Frontal cortex (tissue), 4 donors: ENCODE data around the gene RHEBL1. TPM values are rescaled to one million over a fixed set of nuclear protein-coding genes. Genes with fewer than 3 reads are reported as not detected.
A peak's percentile ranks its signal among the peaks of the same experiment; 100 is the strongest.

Source experiments
- DNase-seq, 2 donors: peaks; one replicate each; pipeline ENCODE4 v3.0.0; 2012; ENCODE audit warnings: low spot score in 2 of 2
- FAIRE-seq: peaks from 2 replicates; lab custom pipeline; 2012; peaks lifted over from hg19 to GRCh38; lab: Jason Lieb, UNC
- total RNA-seq: library from RNA; depleted of rRNA; stranded (reverse); fragments of >200 nt; gene quantifications from one replicate; pipeline ENCODE4 v1.2.3, GENCODE V29; 2014
- donor health status: control.
- donor health status: control.
- donor health status: control.

Gene RHEBL1
- total RNA-seq, 1 donor from 2014 or later, result 1.2 TPM

- FAIRE-seq (no peak), DNase-seq (no peak)
Observed at GRCh38 chr12:49026101-49026500, 43.7 kb downstream of the RHEBL1 start.

GRCh38 chr12:49025463-49025862, 44.3 kb downstream of the RHEBL1 start:
- FAIRE-seq, result no peak
- DNase-seq, result no peak

- FAIRE-seq (no peak), DNase-seq (no peak)
Observed at GRCh38 chr12:49024543-49024942, 45.2 kb downstream of the RHEBL1 start.

DNA sequence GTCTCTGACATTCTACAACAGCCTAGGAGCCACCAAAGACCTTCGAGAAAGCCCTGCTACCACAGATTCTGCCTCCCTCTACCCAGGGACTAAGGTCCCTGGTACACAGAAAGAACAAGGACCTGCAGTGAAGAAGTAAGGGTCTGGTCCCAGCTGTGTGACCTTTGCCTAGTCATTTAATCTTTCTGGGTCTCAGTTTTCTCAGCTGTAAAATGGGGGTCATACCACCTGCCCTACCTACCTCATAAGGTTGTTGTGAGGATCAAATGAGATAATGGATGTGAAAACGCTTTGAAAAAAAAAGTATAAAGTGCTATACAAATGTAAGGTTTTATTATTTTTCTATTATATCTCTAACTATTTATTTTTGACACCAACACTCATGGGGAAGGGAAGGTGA, 46.0 kb downstream of the RHEBL1 start:
- DNase-seq (no peak), FAIRE-seq (no peak)

- no peak for FAIRE-seq
Observed at GRCh38 chr12:49022558-49023178, 47.1 kb downstream of the RHEBL1 start.

GRCh38 chr12:49021292-49021915, 48.4 kb downstream of the RHEBL1 start:
- no peak for FAIRE-seq
- no peak for DNase-seq

More at GRCh38 chr12:49022558-49023178, 47.1 kb downstream of the RHEBL1 start:
- DNase-seq, result no peak

- no peak for DNase-seq
- FAIRE-seq, result no peak
Observed at GRCh38 chr12:49020441-49020840, 49.3 kb downstream of the RHEBL1 start.

GRCh38 chr12:49019443-49020324, 50.1 kb downstream of the RHEBL1 start:
- FAIRE-seq, result no peak
- DNase-seq, result no peak

GRCh38 chr12:49019120-49019430, 50.7 kb downstream of the RHEBL1 start:
- DNase-seq, result no peak
- FAIRE-seq, result no peak

DNA sequence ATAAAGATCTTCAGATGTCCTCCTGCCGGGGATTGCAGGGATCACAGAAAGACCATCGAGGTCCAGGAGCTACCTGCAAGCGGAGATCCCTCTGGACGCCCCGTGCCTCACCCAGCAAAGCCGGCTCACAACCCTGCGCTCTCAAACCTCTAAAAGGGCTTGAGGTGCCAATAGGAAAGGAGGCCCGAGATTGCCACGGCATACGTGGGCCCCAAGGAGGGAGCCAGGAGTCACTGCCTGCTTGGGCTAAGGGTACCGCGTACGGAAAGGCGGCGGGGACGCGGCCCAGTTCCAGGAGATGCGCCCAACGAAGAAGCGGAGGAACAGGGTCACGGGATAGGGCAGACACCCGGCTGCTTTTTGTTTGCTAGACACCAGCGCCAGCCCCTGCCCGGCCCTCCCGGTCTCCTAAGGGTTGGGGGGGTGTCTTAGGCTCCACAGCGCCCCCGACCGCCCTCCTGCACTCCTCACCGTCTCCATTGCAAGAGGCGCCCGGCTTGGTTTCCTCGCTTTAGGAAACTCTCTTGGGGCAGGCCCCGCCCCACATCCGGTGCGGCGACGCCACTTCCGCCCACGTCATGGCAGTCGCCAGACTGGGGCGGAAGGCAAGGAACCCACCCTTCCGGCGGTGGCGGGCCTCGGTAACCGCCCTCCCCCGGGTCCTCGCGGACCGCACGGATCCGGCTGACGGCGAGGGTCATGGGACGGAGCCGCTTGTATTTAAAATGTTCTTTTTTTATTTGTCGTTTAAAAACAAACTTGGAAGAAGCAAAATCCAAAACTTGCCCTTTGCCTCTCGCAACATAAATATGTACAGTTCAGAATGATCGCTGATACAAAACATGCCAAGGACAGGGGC, 51.3 kb downstream of the RHEBL1 start, which contains the start of gene PRKAG1:
Gene PRKAG1, minus strand, starts transcription at position 516 of the 859 bp plus-strand sequence. Its CDS starts 36 bp downstream, at position 480.
- FAIRE-seq (no peak), DNase-seq (peak; percentile 94 to 99)

DNA sequence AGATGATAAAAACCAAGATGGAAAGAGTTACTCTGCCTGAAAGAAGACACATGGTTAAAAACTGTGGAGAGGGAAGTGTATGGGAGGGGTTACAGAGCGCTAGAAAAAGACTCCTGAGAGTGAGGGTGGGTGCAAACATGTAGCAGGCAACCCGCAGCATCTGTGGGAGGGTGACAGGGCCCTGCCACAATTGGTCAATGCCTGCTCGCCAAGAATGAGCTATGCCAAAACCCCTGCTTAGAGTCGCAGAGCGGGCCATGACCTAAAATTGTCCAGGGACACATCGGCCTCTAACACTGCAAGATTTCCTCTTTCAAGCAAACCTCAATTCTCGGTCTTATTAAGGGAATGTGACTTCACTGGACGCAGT, 51.9 kb downstream of the RHEBL1 start:
- DNase-seq (no peak), FAIRE-seq (no peak)

DNA sequence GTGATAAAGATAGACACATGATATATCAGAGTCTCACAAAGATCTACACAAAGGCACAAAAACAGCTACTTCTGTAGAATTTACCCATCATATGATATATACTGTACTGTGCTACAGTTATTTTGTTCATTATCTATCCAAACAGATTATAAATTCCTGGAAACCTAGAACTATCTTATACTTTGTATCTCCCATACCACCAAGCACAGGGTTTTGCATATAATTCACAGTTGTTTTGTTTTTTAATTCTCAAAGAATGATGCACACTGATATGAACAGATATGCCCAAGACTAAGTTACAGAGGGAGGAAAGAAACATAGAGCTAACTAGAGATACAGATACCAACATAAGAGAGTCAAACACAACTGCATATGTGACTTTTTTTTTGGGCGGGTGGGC, 54.6 kb downstream of the RHEBL1 start:
- no peak for FAIRE-seq
- DNase-seq, result no peak

Other genes with a start within 250 kb of the RHEBL1 start
- 55.8 TPM for gene DDX23, start 217.8 kb downstream of the RHEBL1 start, total RNA-seq
- 24.9 TPM for gene RND1, start 204.1 kb downstream of the RHEBL1 start, total RNA-seq
- 3.3 TPM for gene FKBP11, start 144.5 kb downstream of the RHEBL1 start, total RNA-seq
- gene ARF3, start 112.5 kb downstream of the RHEBL1 start, total RNA-seq, result 67.7 TPM
- 3.7 TPM for gene WNT10B, start 98.2 kb downstream of the RHEBL1 start, total RNA-seq
- not detected for gene WNT1, start 91.7 kb downstream of the RHEBL1 start, total RNA-seq
- 14.7 TPM for gene DDN, start 70.6 kb downstream of the RHEBL1 start, total RNA-seq
- 29.3 TPM for gene PRKAG1, start 51.2 kb downstream of the RHEBL1 start, total RNA-seq
- 14.7 TPM for gene KMT2D, start 9.2 kb downstream of the RHEBL1 start, total RNA-seq
- gene DHH, start 24.8 kb upstream of the RHEBL1 start, total RNA-seq, result 0.41 TPM
- 83.6 TPM for gene LMBR1L, start 40.9 kb upstream of the RHEBL1 start, total RNA-seq
- gene TUBA1B, start 61.4 kb upstream of the RHEBL1 start, total RNA-seq, result 1,528 TPM
- 15,800 TPM for gene TUBA1A, start 119.1 kb upstream of the RHEBL1 start, total RNA-seq
- gene TUBA1C, start 195.1 kb upstream of the RHEBL1 start, total RNA-seq, result 55.0 TPM
- gene PRPH, start 225.2 kb upstream of the RHEBL1 start, total RNA-seq, result 0.82 TPM